WERI-Rb-1 (cell line): Measurements from ENCODE around the gene PCDH9.

Experiments used
- DNase-seq: peaks from one replicate; pipeline ENCODE4 v3.0.0-alpha.2; 2020
- H3K27ac ChIP-seq: fragments of 250-450 bp; sonication (Bioruptor Pico); 2 replicates; pipeline ENCODE4 v1.5.1; 2020; ENCODE audit warnings: mild to moderate bottlenecking, moderate library complexity
- H3K27me3 ChIP-seq: fragments of 250-450 bp; sonication (Bioruptor Pico); 2 replicates; pipeline ENCODE4 v1.5.1; 2021; ENCODE audit warnings: mild to moderate bottlenecking, low read depth, moderate library complexity; ENCODE audit not compliant: insufficient read depth, severe bottlenecking
- H3K36me3 ChIP-seq: fragments of 250-450 bp; sonication (Bioruptor Pico); 2 replicates; pipeline ENCODE4 v1.5.1; 2020; ENCODE audit warnings: mild to moderate bottlenecking, moderate library complexity
- H3K4me3 ChIP-seq: 2 replicates; pipeline ENCODE4 v1.5.1; 2011; ENCODE audit warnings: low read depth, mild to moderate bottlenecking, control low read depth, low read length
- H3K9me3 ChIP-seq: fragments of 250-450 bp; sonication (Bioruptor Pico); 2 replicates; pipeline ENCODE4 v1.5.1; 2021; ENCODE audit warnings: mild to moderate bottlenecking, moderate library complexity; ENCODE audit not compliant: severe bottlenecking
- CTCF ChIP-seq: IDR thresholded peaks from 2 replicates; pipeline ENCODE4 v1.5.1; 2011; ENCODE audit warnings: low read depth, mild to moderate bottlenecking, control low read depth, inconsistent platforms, low read length

Gene PCDH9

GRCh38 chr13:67273001-67273400 lies 42.9 kb upstream of the PCDH9 start:
- Histone ChIP-seq H3K27ac (no peak overlapping the region), H3K36me3 (no peaks in the 10 kb centered on the region), H3K27me3 (no peaks in the 10 kb centered on the region), H3K9me3 (no peaks in the 10 kb centered on the region), H3K4me3 (no peak overlapping the region)
- no peak for DNase-seq
- TF ChIP-seq CTCF = no peak

- DNase-seq = no peak
- Histone ChIP-seq H3K27ac (no peak overlapping the region), H3K36me3 (no peaks in the 10 kb centered on the region), H3K27me3 (no peaks in the 10 kb centered on the region), H3K4me3 (no peak overlapping the region), H3K9me3 (no peaks in the 10 kb centered on the region)
- TF ChIP-seq CTCF = no peak
These were observed 37.0 kb upstream of the PCDH9 start for GRCh38 chr13:67267136-67267535.

DNA sequence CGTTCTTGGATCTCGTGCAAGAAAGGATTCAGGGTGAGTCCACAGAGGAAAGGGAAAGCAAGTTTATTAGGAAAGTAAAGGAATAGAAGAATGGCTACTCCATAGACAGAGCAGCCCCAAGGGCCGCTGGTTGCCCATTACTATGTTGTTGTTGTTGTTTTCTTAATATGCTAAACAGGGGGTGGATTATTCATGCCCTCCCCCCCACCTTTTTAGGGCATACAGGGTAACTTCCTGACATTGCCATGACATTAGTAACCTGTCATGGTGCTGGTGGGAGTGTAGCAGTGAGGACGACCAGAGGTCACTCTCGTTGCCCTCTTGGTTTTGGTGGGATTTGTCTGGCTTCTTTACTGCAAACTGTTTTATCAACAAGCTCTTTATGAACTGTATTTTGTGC lies 29.1 kb upstream of the PCDH9 start:
- Histone ChIP-seq H3K36me3 (no peaks in the 10 kb centered on the region), H3K27ac (no peak overlapping the region), H3K4me3 (no peak overlapping the region), H3K9me3 (no peaks in the 10 kb centered on the region), H3K27me3 (no peaks in the 10 kb centered on the region)
- DNase-seq = no peak
- TF ChIP-seq CTCF = no peak

- Histone ChIP-seq H3K36me3 (no peaks in the 10 kb centered on the region), H3K27ac (no peak overlapping the region), H3K4me3 (no peak overlapping the region), H3K27me3 (no peaks in the 10 kb centered on the region), H3K9me3 (no peaks in the 10 kb centered on the region)
- DNase-seq = no peak
- no peak for TF ChIP-seq CTCF
These were observed 28.3 kb upstream of the PCDH9 start for GRCh38 chr13:67258482-67258881.

GRCh38 chr13:67238861-67239260 lies 8.7 kb upstream of the PCDH9 start:
- H3K9me3 ChIP-seq = no peaks in the 10 kb centered on the region
- no peak overlapping the region for H3K27ac ChIP-seq
- no peak for TF ChIP-seq CTCF
- DNase-seq = no peak
- H3K4me3 ChIP-seq = no peak overlapping the region
- H3K36me3 ChIP-seq = no peaks in the 10 kb centered on the region
- no peaks in the 10 kb centered on the region for H3K27me3 ChIP-seq

- H3K27me3 ChIP-seq = no peaks in the 10 kb centered on the region
- no peak overlapping the region for H3K4me3 ChIP-seq
- no peak overlapping the region for H3K27ac ChIP-seq
- no peaks in the 10 kb centered on the region for H3K36me3 ChIP-seq
- TF ChIP-seq CTCF = no peak
- no peaks in the 10 kb centered on the region for H3K9me3 ChIP-seq
- no peak for DNase-seq
These were observed 8.2 kb upstream of the PCDH9 start for GRCh38 chr13:67238277-67238859.
